NCI-H1417 treated with DMSO at 0.1 percent for 48 hours (cell line): Measurements from ENCODE around the gene OPHN1.

Experiments used
- DNase-seq: peaks from one replicate; lab custom pipeline; 2025; lab: John Stamatoyannopoulos, UW

OPHN1 gene

GRCh38 chrX:68249401-68249831 lies 183.9 kb downstream of the OPHN1 start:
- no peak for DNase-seq

GRCh38 chrX:68238568-68238967 lies 194.7 kb downstream of the OPHN1 start:
- no peak for DNase-seq

GRCh38 chrX:68234171-68234910 lies 199.0 kb downstream of the OPHN1 start:
- no peak for DNase-seq

GRCh38 chrX:68232206-68232605 lies 201.1 kb downstream of the OPHN1 start:
- DNase-seq = no peak

- DNase-seq = no peak
These were observed 224.3 kb downstream of the OPHN1 start for GRCh38 chrX:68209008-68209407.

- no peak for DNase-seq
These were observed 228.7 kb downstream of the OPHN1 start for GRCh38 chrX:68204521-68205038.

GRCh38 chrX:68203646-68204045 lies 229.6 kb downstream of the OPHN1 start:
- no peak for DNase-seq

GRCh38 chrX:68203211-68203610 lies 230.1 kb downstream of the OPHN1 start:
- DNase-seq = no peak

GRCh38 chrX:68199062-68199848 lies 234.0 kb downstream of the OPHN1 start:
- no peak for DNase-seq

GRCh38 chrX:68196939-68197791 lies 236.1 kb downstream of the OPHN1 start:
- DNase-seq = no peak

GRCh38 chrX:68195561-68195960 lies 237.7 kb downstream of the OPHN1 start:
- DNase-seq = no peak

GRCh38 chrX:68193786-68194185 lies 239.5 kb downstream of the OPHN1 start:
- no peak for DNase-seq

GRCh38 chrX:68193234-68193633 lies 240.1 kb downstream of the OPHN1 start:
- DNase-seq = no peak

GRCh38 chrX:68190799-68191198 lies 242.5 kb downstream of the OPHN1 start:
- no peak for DNase-seq

- no peak for DNase-seq
These were observed 246.6 kb downstream of the OPHN1 start for GRCh38 chrX:68186552-68187262.

GRCh38 chrX:68185161-68185560 lies 248.1 kb downstream of the OPHN1 start:
- DNase-seq = no peak

- no peak for DNase-seq
These were observed 249.6 kb downstream of the OPHN1 start for GRCh38 chrX:68183612-68184214.

- no peak for DNase-seq
These were observed 252.7 kb downstream of the OPHN1 start for GRCh38 chrX:68180579-68180978.

- DNase-seq = no peak
These were observed 253.9 kb downstream of the OPHN1 start for GRCh38 chrX:68179355-68179754.

- DNase-seq = no peak
These were observed 255.8 kb downstream of the OPHN1 start for GRCh38 chrX:68177542-68177941.

- no peak for DNase-seq
These were observed 257.7 kb downstream of the OPHN1 start for GRCh38 chrX:68175562-68175961.
